Measurements from ENCODE around the gene ARHGEF6. TPM values are rescaled to one million over a fixed set of nuclear protein-coding genes. Genes with fewer than 3 reads are reported as not detected.

The ARHGEF6 gene
- total RNA-seq, 4 donors from 2014 or later: 0.61 to 10.5 (median 2.9) TPM

- no peak overlapping the region for H3K27ac ChIP-seq
- no peaks in the 10 kb centered on the region for H3K9me3 ChIP-seq
- H3K36me3 ChIP-seq: no peaks in the 10 kb centered on the region
- intact Hi-C loops (cut with DNase I): no loop called here
- peaks cover 0 to 10% (median 6%) of the 10 kb centered on the region in 3 donors for H3K4me1 ChIP-seq
- DNase-seq: no peak
- TF ChIP-seq POLR2A (IDR thresholded peaks at IDR 0.05) (no peak), CTCF (IDR thresholded peaks at IDR 0.05) (no peak)
- no peaks in the 10 kb centered on the region for H3K27me3 ChIP-seq
- no peak overlapping the region for H3K4me3 ChIP-seq
These were observed 68.0 kb downstream of the ARHGEF6 start for GRCh38 chrX:136712650-136713310.

- DNase-seq: no peak
- Histone ChIP-seq H3K9me3 (no peaks in the 10 kb centered on the region), H3K27ac (no peak overlapping the region), H3K4me1 (peaks cover 0 to 10% (median 6%) of the 10 kb centered on the region in 3 donors), H3K4me3 (no peak overlapping the region), H3K27me3 (no peaks in the 10 kb centered on the region), H3K36me3 (no peaks in the 10 kb centered on the region)
- WGBS, 2 donors: 38 to 54% methylated on average over 1 of the region's 1 CpG
- intact Hi-C loops (cut with DNase I): no loop called here
- TF ChIP-seq POLR2A (IDR thresholded peaks at IDR 0.05): no peak
- TF ChIP-seq CTCF (IDR thresholded peaks at IDR 0.05): peak in 2 of 6 experiments; percentile 26 to 33
These were observed 69.6 kb downstream of the ARHGEF6 start for GRCh38 chrX:136711147-136711546.

- Histone ChIP-seq H3K4me1 (peaks cover 0 to 10% (median 6%) of the 10 kb centered on the region in 3 donors), H3K4me3 (no peak overlapping the region), H3K27me3 (no peaks in the 10 kb centered on the region), H3K36me3 (no peaks in the 10 kb centered on the region), H3K27ac (peak overlapping the region in 1 of 4 donors; percentile 51), H3K9me3 (no peaks in the 10 kb centered on the region)
- TF ChIP-seq POLR2A (IDR thresholded peaks at IDR 0.05) (no peak), CTCF (IDR thresholded peaks at IDR 0.05) (no peak)
- intact Hi-C loops (cut with DNase I): no loop called here
- WGBS, 2 donors: 10 to 14% methylated on average over 1 to 2 of the region's 2 CpGs
- DNase-seq: no peak
These were observed 70.3 kb downstream of the ARHGEF6 start for GRCh38 chrX:136710325-136710951.

- no peaks in the 10 kb centered on the region for H3K9me3 ChIP-seq
- no peak overlapping the region for H3K4me3 ChIP-seq
- intact Hi-C loops (cut with DNase I): no loop called here
- no peaks in the 10 kb centered on the region for H3K27me3 ChIP-seq
- no peak overlapping the region for H3K27ac ChIP-seq
- 48 to 56% methylated on average over 1 of the region's 1 CpG for WGBS, 2 donors
- DNase-seq: no peak
- no peaks in the 10 kb centered on the region for H3K36me3 ChIP-seq
- TF ChIP-seq CTCF (IDR thresholded peaks at IDR 0.05) (peak in 1 of 6 experiments; percentile 36), POLR2A (IDR thresholded peaks at IDR 0.05) (no peak)
- H3K4me1 ChIP-seq: peaks cover 0 to 10% (median 6%) of the 10 kb centered on the region in 3 donors
These were observed 72.4 kb downstream of the ARHGEF6 start for GRCh38 chrX:136708348-136708747.

- Histone ChIP-seq H3K4me3 (no peak overlapping the region), H3K27ac (no peak overlapping the region), H3K4me1 (no peaks in the 10 kb centered on the region), H3K36me3 (no peaks in the 10 kb centered on the region), H3K9me3 (no peaks in the 10 kb centered on the region), H3K27me3 (no peaks in the 10 kb centered on the region)
- DNase-seq: no peak
- TF ChIP-seq POLR2A (IDR thresholded peaks at IDR 0.05): no peak
- TF ChIP-seq CTCF (IDR thresholded peaks at IDR 0.05): no peak
- intact Hi-C loops (cut with DNase I): no loop called here
- 47 to 75% methylated on average over 1 of the region's 1 CpG for WGBS, 2 donors
These were observed 83.6 kb downstream of the ARHGEF6 start for GRCh38 chrX:136697156-136697555.
